ENCODE measurements around the gene SH2D3A.

Gene SH2D3A

GRCh38 chr19:6745965-6746364 lies 21.3 kb downstream of the SH2D3A start:
- H3K4me3 ChIP-seq, result no peak overlapping the region
- TF ChIP-seq, protein P1, sequence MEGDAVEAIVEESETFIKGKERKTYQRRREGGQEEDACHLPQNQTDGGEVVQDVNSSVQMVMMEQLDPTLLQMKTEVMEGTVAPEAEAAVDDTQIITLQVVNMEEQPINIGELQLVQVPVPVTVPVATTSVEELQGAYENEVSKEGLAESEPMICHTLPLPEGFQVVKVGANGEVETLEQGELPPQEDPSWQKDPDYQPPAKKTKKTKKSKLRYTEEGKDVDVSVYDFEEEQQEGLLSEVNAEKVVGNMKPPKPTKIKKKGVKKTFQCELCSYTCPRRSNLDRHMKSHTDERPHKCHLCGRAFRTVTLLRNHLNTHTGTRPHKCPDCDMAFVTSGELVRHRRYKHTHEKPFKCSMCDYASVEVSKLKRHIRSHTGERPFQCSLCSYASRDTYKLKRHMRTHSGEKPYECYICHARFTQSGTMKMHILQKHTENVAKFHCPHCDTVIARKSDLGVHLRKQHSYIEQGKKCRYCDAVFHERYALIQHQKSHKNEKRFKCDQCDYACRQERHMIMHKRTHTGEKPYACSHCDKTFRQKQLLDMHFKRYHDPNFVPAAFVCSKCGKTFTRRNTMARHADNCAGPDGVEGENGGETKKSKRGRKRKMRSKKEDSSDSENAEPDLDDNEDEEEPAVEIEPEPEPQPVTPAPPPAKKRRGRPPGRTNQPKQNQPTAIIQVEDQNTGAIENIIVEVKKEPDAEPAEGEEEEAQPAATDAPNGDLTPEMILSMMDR (IDR thresholded peaks at IDR 0.05), result no peak
- no peak for DNase-seq (ENCODE audit: low spot score)
- peak overlapping the region in 1 of 2 donors; percentile 75 for H3K27ac ChIP-seq

GRCh38 chr19:6744381-6745301 lies 22.6 kb downstream of the SH2D3A start:
- peak; percentile 96 for DNase-seq (ENCODE audit: low spot score)
- peak overlapping the region; percentile 77 to 96 for H3K27ac ChIP-seq
- TF ChIP-seq, protein P1 (IDR thresholded peaks at IDR 0.05), result no peak
- H3K4me3 ChIP-seq, result peak overlapping the region; percentile 62

DNA sequence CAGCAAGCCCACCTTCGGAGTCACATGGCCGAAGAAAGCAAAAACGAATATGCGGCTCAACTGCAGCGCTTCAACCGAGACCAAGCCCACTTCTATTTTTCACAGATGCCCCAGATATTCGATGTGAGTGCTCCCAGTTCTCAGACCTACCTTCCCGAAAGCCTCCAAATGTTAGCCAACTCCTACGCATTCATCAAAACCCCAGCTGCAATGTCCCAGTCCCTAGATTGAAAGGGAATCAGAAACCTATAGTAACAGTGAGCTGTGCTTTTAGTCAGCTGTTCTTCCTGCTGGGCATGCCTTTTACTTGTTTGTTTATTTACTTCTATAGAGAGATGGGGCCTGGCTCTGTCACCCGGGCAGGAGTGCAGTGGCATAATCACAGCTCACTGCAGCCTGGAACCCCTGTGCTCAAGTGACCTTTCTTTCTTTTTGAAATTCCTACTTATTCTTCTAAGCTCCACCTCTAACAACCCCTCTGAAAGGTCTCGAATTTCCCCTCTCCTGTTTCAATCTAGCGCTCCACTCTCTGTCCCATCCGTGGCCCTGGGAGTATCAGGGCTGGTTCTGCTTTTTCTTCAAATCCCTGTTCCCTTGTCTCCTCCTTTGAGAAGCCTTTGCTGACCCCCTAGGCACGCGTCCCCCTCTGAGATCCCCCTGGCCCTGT lies 23.4 kb downstream of the SH2D3A start:
- Histone ChIP-seq H3K27ac (peak overlapping the region; percentile 77 to 96), H3K4me3 (peak overlapping the region; percentile 62)
- TF ChIP-seq, protein P1 (IDR thresholded peaks at IDR 0.05), result no peak
- no peak for DNase-seq (ENCODE audit: low spot score)

DNA sequence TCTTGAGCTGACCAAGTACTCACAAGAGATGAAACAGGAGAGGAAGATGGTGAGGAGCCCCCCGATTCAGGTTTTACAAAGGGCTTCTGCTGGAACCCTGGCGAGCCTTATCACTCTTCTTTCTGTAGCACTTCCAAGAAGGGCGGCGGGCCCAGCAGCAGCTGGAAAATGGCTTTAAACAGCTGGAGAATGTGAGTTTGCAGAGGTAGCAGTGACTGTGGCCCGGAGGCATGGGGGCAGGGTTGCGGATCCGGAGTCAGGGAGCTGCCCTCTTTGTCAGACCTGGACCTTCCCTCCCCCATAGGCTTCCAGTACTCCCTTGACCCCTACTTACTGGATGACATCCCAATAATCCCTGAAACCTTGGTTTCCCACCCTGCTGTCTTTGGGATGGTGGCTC lies 24.2 kb downstream of the SH2D3A start:
- Histone ChIP-seq H3K27ac (peak overlapping the region in 1 of 2 donors; percentile 96), H3K4me3 (peak overlapping the region; percentile 5)
- TF ChIP-seq, protein P1 (IDR thresholded peaks at IDR 0.05), result no peak
- no peak for DNase-seq (ENCODE audit: low spot score)

DNA sequence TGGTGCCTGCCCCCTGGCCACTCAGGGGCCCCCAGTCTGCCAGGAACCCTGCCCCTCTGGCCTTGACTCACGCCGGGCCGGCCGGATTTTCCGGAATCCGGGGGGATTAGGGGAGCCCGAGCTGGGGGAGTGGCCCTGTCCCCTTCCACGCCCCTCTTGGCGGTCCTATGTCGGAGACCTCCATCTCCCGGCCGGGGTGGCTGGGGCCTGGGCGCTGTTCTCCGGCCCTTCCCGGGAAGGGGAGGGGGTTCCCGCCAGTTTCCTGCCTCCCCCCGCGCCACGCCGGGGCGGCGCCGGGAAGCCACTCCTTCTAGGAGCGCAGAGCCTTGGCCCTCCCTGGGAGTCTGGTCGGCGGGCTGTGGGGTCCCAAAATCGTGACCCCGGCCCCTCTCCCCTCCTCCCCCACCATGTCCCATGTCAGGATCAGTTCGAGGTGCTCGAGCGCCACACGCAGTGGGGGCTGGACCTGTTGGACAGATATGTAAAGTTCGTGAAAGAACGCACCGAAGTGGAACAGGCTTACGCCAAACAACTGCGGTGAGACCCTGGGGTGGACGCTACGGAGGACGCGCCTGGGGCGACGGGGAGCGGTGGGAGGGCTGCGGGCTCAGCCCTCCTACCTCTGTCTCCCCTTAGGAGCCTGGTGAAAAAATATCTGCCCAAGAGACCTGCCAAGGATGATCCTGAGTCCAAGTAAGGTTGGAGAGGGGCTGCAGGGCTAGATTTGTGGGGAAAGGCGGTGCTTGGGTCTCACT lies 26.5 kb downstream of the SH2D3A start:
- peak overlapping the region; percentile 92 for H3K4me3 ChIP-seq
- DNase-seq (ENCODE audit: low spot score), result peak; percentile 84
- TF ChIP-seq, protein P1 (IDR thresholded peaks at IDR 0.05), result no peak
- peak overlapping the region; percentile 91 to 97 for H3K27ac ChIP-seq

- Histone ChIP-seq H3K4me3 (peak overlapping the region; percentile 92), H3K27ac (peak overlapping the region; percentile 91 to 97)
- peak; percentile 82 for DNase-seq (ENCODE audit: low spot score)
- TF ChIP-seq, protein P1 (IDR thresholded peaks at IDR 0.05), result no peak
Observed at GRCh38 chr19:6739883-6740588, 27.2 kb downstream of the SH2D3A start.
